Measurements from ENCODE around the gene PGPEP1.

The PGPEP1 gene

GRCh38 chr19:18293642-18294466, 46.5 kb upstream of the PGPEP1 start:
- no peak for TF ChIP-seq CTCF (IDR thresholded peaks at IDR 0.05)
- Histone ChIP-seq H3K27ac (peak overlapping the region; percentile 97 to 100), H3K4me3 (peak overlapping the region; percentile 81)
- DNase-seq (ENCODE audit: low spot score) = no peak

GRCh38 chr19:18294467-18294864, 45.9 kb upstream of the PGPEP1 start:
- DNase-seq (ENCODE audit: low spot score) = no peak
- Histone ChIP-seq H3K4me3 (no peak overlapping the region), H3K27ac (peak overlapping the region; percentile 97 to 100)
- no peak for TF ChIP-seq CTCF (IDR thresholded peaks at IDR 0.05)

- Histone ChIP-seq H3K4me3 (no peak overlapping the region), H3K27ac (no peak overlapping the region)
- TF ChIP-seq CTCF (IDR thresholded peaks at IDR 0.05) = no peak
- DNase-seq (ENCODE audit: low spot score) = no peak
Measured at GRCh38 chr19:18295034-18295451, 45.4 kb upstream of the PGPEP1 start.

GRCh38 chr19:18297308-18297707, 43.1 kb upstream of the PGPEP1 start:
- no peak for TF ChIP-seq CTCF (IDR thresholded peaks at IDR 0.05)
- Histone ChIP-seq H3K4me3 (no peak overlapping the region), H3K27ac (peak overlapping the region in 1 of 2 donors; percentile 30)
- no peak for DNase-seq (ENCODE audit: low spot score)

GRCh38 chr19:18298601-18299000, 41.8 kb upstream of the PGPEP1 start:
- no peak for DNase-seq (ENCODE audit: low spot score)
- peak overlapping the region in 1 of 2 donors; percentile 3 for H3K27ac ChIP-seq
- TF ChIP-seq CTCF (IDR thresholded peaks at IDR 0.05) = no peak
- H3K4me3 ChIP-seq = no peak overlapping the region

- no peak for TF ChIP-seq CTCF (IDR thresholded peaks at IDR 0.05)
- Histone ChIP-seq H3K4me3 (no peak overlapping the region), H3K27ac (no peak overlapping the region)
- no peak for DNase-seq (ENCODE audit: low spot score)
Measured at GRCh38 chr19:18299654-18300053, 40.7 kb upstream of the PGPEP1 start.
